K562 (cell line): ENCODE measurements around the gene PHYHD1. TPM values are rescaled to one million over a fixed set of nuclear protein-coding genes. Genes with fewer than 3 reads are reported as not detected.

Experiments
- KAT2B ChIP-seq: IDR thresholded peaks from one replicate; pipeline ENCODE4 v1.6.1; 2012; ENCODE audit warnings: low read depth, mild to moderate bottlenecking, control low read depth, inconsistent platforms, low read length, moderate library complexity
- MTF1 ChIP-seq: fragments of 250-450 bp; sonication (Bioruptor Pico); IDR thresholded peaks from 2 replicates; pipeline ENCODE4 v1.9.0; 2021; ENCODE audit warnings: moderate library complexity, mild to moderate bottlenecking, inconsistent platforms, borderline replicate concordance
- RBM14 ChIP-seq: fragments of 200-400 bp; formaldehyde crosslinking; IDR thresholded peaks from 2 replicates; pipeline ENCODE4 v1.6.1; 2018; ENCODE audit warnings: low read depth, mild to moderate bottlenecking, low read length, moderate library complexity, borderline replicate concordance; ENCODE audit not compliant: insufficient read depth
- RHOXF2B ChIP-seq: fragments of 250-450 bp; sonication (Bioruptor Pico); conservative IDR thresholded peaks from 2 replicates; pipeline ENCODE4 v1.5.1; 2021
- SMAD3 ChIP-seq: fragments of 450-650 bp; formaldehyde crosslinking; conservative IDR thresholded peaks from 2 replicates; pipeline ENCODE4 v1.4.0; 2020; ENCODE audit warnings: mild to moderate bottlenecking
- SPI1 ChIP-seq: IDR thresholded peaks from 2 replicates; pipeline ENCODE4 v1.6.1; 2011; ENCODE audit warnings: low read depth, low read length, control low read depth, borderline replicate concordance
- TAF15 ChIP-seq: fragments of 200-400 bp; formaldehyde crosslinking; IDR thresholded peaks from 2 replicates; pipeline ENCODE4 v1.6.1; 2017; ENCODE audit warnings: mild to moderate bottlenecking, low read depth, low read length, moderate library complexity
- TEAD4 ChIP-seq, 2 experiments: sonication (generic) in 1 of 2; formaldehyde crosslinking in 1 of 2; IDR thresholded peaks; 2 replicates each; pipeline versions ENCODE4 v1.6.1 to v1.8.0; 2012 to 2022; ENCODE audit warnings: borderline replicate concordance in 1 of 2, inconsistent platforms in 1 of 2, low read length in 1 of 2, mild to moderate bottlenecking in 1 of 2, missing genetic modification reagents in 1 of 2
- TOE1 ChIP-seq, 2 experiments: fragments of 450-650 bp in 1 of 2; sonication (generic) in 1 of 2; formaldehyde crosslinking in 1 of 2; IDR thresholded peaks; 2 replicates each; pipeline versions ENCODE4 v1.7.1 to v1.8.0; 2016 to 2022; ENCODE audit warnings: borderline replicate concordance in 2 of 2, mild to moderate bottlenecking in 2 of 2, antibody characterized with exemption in 1 of 2, inconsistent platforms in 1 of 2, low read depth in 1 of 2, missing genetic modification reagents in 1 of 2, moderate library complexity in 1 of 2
- YBX1 ChIP-seq: fragments of 450-650 bp; IDR thresholded peaks from 2 replicates; pipeline ENCODE4 v1.7.1; 2016; ENCODE audit warnings: mild to moderate bottlenecking
- polyA plus RNA-seq, 8 experiments: library from polyadenylated mRNA; depleted of rRNA in 4 of 8; stranded (reverse) in 5 of 8; unstranded in 3 of 8; fragments of >200 nt; fragmentation: Nextera tagmentation in 2 of 8; fragmentation: Illumina TruSeq in 1 of 8; extraction: Ambion mirVana in 2 of 8; extraction: Trizol in 1 of 8; gene quantifications; 2 replicates each; pipeline versions ENCODE4 v1.2.1 to v1.2.3, GENCODE V29; 2011 to 2014; ENCODE audit warnings: inconsistent platforms in 1 of 8, missing spikeins in 1 of 8
- total RNA-seq, 7 experiments: library from RNA; depleted of rRNA in 6 of 7; stranded (reverse); fragments of >200 nt in 6 of 7; fragmentation: Illumina TruSeq in 2 of 7; extraction: Trizol in 2 of 7; gene quantifications; 2 replicates each; pipeline versions ENCODE4 v1.2.1 to v1.2.3, GENCODE V29; 2011 to 2021; ENCODE audit warnings: low replicate concordance in 1 of 7
- TF ChIP-seq, protein P1 (sequence below): sonication (generic); formaldehyde crosslinking; IDR thresholded peaks from 2 replicates; pipeline ENCODE4 v1.8.0; 2022; ENCODE audit warnings: missing genetic modification reagents, mild to moderate bottlenecking, borderline replicate concordance
- TF ChIP-seq, protein P2 (sequence below): IDR thresholded peaks from 3 replicates; pipeline ENCODE4 v1.6.1; 2011; ENCODE audit warnings: borderline replicate concordance, mild to moderate bottlenecking; ENCODE audit not compliant: insufficient read length, insufficient read depth
- TF ChIP-seq, protein P3 (sequence below): fragments of 250-450 bp; sonication (Bioruptor Pico); IDR thresholded peaks from 2 replicates; pipeline ENCODE4 v1.8.0; 2022; ENCODE audit warnings: moderate library complexity, mild to moderate bottlenecking, inconsistent platforms
- TF ChIP-seq, protein P4 (sequence below): fragments of 450-650 bp; formaldehyde crosslinking; IDR thresholded peaks from 2 replicates; pipeline ENCODE4 v1.4.0; 2020; ENCODE audit warnings: mild to moderate bottlenecking, mixed read lengths
- TF ChIP-seq, protein P5 (sequence below): fragments of 450-650 bp; formaldehyde crosslinking; IDR thresholded peaks from 2 replicates; pipeline ENCODE4 v1.4.0; 2020; ENCODE audit warnings: mild to moderate bottlenecking, moderate library complexity
- TF ChIP-seq, protein P6 (sequence below): fragments of 200-800 bp; sonication (Bioruptor generic); IDR thresholded peaks from 2 replicates; pipeline ENCODE4 v1.6.1; 2017; ENCODE audit warnings: missing genetic modification characterization, missing compliant biosample characterization

PHYHD1 gene
- total and polyA plus RNA-seq, 9 of the 15 experiments (the other 6 are each of a cell fraction or from before 2014, with no cell fraction given): 0.36 to 1.3 (median 0.80) TPM

DNA sequence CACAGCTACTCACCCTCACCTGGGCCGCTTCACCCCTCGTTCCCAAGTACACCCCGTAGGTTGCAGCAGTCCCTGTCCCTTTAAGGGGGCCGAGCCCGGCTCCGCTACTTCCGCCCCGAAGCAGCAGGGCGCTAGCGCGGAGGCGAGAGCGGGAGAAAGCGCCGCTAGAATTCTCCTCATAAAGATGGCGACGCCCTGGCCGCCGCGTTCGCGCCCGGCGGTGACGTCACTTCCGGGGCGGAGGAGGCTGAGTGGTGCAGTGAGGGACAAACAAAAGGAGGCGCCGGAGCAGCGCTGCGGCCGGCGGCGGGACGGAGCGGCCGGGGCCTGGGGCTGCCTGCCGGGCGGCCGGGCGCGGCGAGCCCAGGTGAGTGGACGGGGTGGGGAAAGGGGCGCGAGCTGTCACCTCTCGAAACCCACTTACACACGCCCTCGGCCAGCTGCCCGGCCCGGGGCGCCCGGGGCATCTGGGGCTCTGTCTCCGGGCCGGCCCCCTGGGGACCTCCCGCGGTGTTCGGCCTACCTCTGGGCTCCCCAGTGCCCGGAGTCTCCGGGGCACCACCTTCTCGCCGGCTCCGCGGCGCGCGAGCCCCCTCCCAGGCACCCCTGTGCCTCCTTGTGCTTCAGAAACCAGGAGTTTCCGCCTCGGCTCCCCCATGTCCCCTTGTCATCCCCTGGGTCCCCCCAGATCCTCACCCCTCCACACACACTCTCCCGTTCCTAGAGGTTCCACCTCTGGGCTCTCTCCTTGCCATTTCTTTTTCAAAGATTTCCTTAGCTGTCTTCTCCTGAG is 38.7 kb upstream of the PHYHD1 start, which contains the start of the genes KYAT1 and LRRC8A (continued):
- TF ChIP-seq, protein P1, sequence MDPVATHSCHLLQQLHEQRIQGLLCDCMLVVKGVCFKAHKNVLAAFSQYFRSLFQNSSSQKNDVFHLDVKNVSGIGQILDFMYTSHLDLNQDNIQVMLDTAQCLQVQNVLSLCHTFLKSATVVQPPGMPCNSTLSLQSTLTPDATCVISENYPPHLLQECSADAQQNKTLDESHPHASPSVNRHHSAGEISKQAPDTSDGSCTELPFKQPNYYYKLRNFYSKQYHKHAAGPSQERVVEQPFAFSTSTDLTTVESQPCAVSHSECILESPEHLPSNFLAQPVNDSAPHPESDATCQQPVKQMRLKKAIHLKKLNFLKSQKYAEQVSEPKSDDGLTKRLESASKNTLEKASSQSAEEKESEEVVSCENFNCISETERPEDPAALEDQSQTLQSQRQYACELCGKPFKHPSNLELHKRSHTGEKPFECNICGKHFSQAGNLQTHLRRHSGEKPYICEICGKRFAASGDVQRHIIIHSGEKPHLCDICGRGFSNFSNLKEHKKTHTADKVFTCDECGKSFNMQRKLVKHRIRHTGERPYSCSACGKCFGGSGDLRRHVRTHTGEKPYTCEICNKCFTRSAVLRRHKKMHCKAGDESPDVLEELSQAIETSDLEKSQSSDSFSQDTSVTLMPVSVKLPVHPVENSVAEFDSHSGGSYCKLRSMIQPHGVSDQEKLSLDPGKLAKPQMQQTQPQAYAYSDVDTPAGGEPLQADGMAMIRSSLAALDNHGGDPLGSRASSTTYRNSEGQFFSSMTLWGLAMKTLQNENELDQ (CRISPR knock-in tag): no peak
- TF ChIP-seq, protein P2, sequence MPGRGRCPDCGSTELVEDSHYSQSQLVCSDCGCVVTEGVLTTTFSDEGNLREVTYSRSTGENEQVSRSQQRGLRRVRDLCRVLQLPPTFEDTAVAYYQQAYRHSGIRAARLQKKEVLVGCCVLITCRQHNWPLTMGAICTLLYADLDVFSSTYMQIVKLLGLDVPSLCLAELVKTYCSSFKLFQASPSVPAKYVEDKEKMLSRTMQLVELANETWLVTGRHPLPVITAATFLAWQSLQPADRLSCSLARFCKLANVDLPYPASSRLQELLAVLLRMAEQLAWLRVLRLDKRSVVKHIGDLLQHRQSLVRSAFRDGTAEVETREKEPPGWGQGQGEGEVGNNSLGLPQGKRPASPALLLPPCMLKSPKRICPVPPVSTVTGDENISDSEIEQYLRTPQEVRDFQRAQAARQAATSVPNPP: no peak
- TF ChIP-seq, protein P3, sequence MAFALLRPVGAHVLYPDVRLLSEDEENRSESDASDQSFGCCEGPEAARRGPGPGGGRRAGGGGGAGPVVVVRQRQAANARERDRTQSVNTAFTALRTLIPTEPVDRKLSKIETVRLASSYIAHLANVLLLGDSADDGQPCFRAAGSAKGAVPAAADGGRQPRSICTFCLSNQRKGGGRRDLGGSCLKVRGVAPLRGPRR: no peak
- TF ChIP-seq, protein P4, sequence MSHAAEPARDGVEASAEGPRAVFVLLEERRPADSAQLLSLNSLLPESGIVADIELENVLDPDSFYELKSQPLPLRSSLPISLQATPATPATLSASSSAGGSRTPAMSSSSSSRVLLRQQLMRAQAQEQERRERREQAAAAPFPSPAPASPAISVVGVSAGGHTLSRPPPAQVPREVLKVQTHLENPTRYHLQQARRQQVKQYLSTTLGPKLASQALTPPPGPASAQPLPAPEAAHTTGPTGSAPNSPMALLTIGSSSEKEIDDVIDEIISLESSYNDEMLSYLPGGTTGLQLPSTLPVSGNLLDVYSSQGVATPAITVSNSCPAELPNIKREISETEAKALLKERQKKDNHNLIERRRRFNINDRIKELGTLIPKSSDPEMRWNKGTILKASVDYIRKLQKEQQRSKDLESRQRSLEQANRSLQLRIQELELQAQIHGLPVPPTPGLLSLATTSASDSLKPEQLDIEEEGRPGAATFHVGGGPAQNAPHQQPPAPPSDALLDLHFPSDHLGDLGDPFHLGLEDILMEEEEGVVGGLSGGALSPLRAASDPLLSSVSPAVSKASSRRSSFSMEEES (CRISPR knock-in tag): no peak
- TF ChIP-seq, protein P5, sequence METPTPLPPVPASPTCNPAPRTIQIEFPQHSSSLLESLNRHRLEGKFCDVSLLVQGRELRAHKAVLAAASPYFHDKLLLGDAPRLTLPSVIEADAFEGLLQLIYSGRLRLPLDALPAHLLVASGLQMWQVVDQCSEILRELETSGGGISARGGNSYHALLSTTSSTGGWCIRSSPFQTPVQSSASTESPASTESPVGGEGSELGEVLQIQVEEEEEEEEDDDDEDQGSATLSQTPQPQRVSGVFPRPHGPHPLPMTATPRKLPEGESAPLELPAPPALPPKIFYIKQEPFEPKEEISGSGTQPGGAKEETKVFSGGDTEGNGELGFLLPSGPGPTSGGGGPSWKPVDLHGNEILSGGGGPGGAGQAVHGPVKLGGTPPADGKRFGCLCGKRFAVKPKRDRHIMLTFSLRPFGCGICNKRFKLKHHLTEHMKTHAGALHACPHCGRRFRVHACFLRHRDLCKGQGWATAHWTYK (CRISPR knock-in tag): 0 out of 2 replicates have a peak, but pooled peaks have one; percentile 32
- TF ChIP-seq SMAD3 (CRISPR knock-in tag) (no peak), TOE1 (IDR thresholded peaks at IDR 0.05; ENCODE audit: borderline replicate concordance) (peak; percentile 94), TOE1 (CRISPR knock-in tag; IDR thresholded peaks at IDR 0.05; ENCODE audit: borderline replicate concordance, low read depth) (no peak), YBX1 (no peak), MTF1 (no peak), KAT2B (no peak), RHOXF2B (CRISPR knock-in tag) (no peak), TAF15 (no peak), RBM14 (no peak), SPI1 (peak; percentile 78), TEAD4 (IDR thresholded peaks at IDR 0.05; ENCODE audit: low read length) (no peak), TEAD4 (CRISPR knock-in tag; IDR thresholded peaks at IDR 0.05; ENCODE audit: borderline replicate concordance) (0 out of 2 replicates have a peak, but pooled peaks have one; percentile 18)
- TF ChIP-seq, protein P6, sequence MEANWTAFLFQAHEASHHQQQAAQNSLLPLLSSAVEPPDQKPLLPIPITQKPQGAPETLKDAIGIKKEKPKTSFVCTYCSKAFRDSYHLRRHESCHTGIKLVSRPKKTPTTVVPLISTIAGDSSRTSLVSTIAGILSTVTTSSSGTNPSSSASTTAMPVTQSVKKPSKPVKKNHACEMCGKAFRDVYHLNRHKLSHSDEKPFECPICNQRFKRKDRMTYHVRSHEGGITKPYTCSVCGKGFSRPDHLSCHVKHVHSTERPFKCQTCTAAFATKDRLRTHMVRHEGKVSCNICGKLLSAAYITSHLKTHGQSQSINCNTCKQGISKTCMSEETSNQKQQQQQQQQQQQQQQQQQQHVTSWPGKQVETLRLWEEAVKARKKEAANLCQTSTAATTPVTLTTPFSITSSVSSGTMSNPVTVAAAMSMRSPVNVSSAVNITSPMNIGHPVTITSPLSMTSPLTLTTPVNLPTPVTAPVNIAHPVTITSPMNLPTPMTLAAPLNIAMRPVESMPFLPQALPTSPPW (CRISPR knock-in tag): no peak; the same call in 1 of the 2 replicates
